Mesenchymal stem cell (in vitro differentiated cells and primary cell): ENCODE measurements around the gene GPHN.
"Not testable (repeated sequence)": the region's sequence is repeated elsewhere in the genome, so short reads cannot be mapped to it uniquely, and the experiment has no call there.

Experiments used
- DNase-seq: peaks from one replicate; pipeline ENCODE4 v3.0.0-alpha.2; 2013
- H2AFZ ChIP-seq: one replicate; pipeline ENCODE4 v1.6.1; 2013; ENCODE audit warnings: low read depth, mild to moderate bottlenecking, control low read depth, inconsistent platforms, low read length, moderate library complexity
- H2AK5ac ChIP-seq: 2 replicates; pipeline ENCODE4 v1.6.1; 2013; ENCODE audit warnings: low read length, moderate library complexity, mild to moderate bottlenecking, inconsistent platforms; ENCODE audit not compliant: severe bottlenecking
- H2BK120ac ChIP-seq: one replicate; pipeline ENCODE4 v1.6.1; 2013; ENCODE audit warnings: low read depth, mild to moderate bottlenecking, inconsistent platforms, low read length, moderate library complexity
- H2BK12ac ChIP-seq, 2 experiments: one replicate each; pipeline ENCODE4 v1.6.1; 2013; ENCODE audit warnings: inconsistent platforms in 2 of 2, low read length in 2 of 2, mild to moderate bottlenecking in 2 of 2, moderate library complexity in 2 of 2, control low read depth in 1 of 2
- H2BK15ac ChIP-seq: one replicate; pipeline ENCODE4 v1.6.1; 2013; ENCODE audit warnings: mild to moderate bottlenecking, low read depth, inconsistent platforms; ENCODE audit not compliant: poor library complexity, severe bottlenecking
- H2BK5ac ChIP-seq: 2 replicates; pipeline ENCODE4 v1.6.1; 2013; ENCODE audit warnings: low read depth, mild to moderate bottlenecking, low read length, control low read depth, inconsistent platforms; ENCODE audit not compliant: poor library complexity, severe bottlenecking
- H3K14ac ChIP-seq, 2 experiments: one replicate each; pipeline ENCODE4 v1.6.1; 2013; ENCODE audit warnings: inconsistent platforms in 2 of 2, low read length in 2 of 2, control low read depth in 1 of 2, mild to moderate bottlenecking in 1 of 2, moderate library complexity in 1 of 2
- H3K18ac ChIP-seq, 2 experiments: one replicate each; pipeline ENCODE4 v1.6.1; 2013; ENCODE audit warnings: inconsistent platforms in 2 of 2, low read length in 2 of 2, control low read depth in 1 of 2, low read depth in 1 of 2, mild to moderate bottlenecking in 1 of 2
- H3K23ac ChIP-seq, 2 experiments: one replicate each; pipeline ENCODE4 v1.6.1; 2013; ENCODE audit warnings: inconsistent platforms in 2 of 2, low read length in 2 of 2, mild to moderate bottlenecking in 2 of 2, moderate library complexity in 2 of 2, control low read depth in 1 of 2
- H3K27ac ChIP-seq: 2 replicates; pipeline ENCODE4 v1.5.1; 2013; ENCODE audit warnings: mild to moderate bottlenecking, moderate library complexity, low read length, control low read depth, inconsistent platforms; ENCODE audit not compliant: poor library complexity, severe bottlenecking
- H3K27me3 ChIP-seq, 2 experiments: 2 replicates each; pipeline versions ENCODE4 v1.6.1 to v1.7.0; 2013; ENCODE audit warnings: low read length in 2 of 2, mild to moderate bottlenecking in 2 of 2, moderate library complexity in 2 of 2, control low read depth in 1 of 2, inconsistent platforms in 1 of 2; ENCODE audit not compliant: control insufficient read depth in 1 of 2, insufficient read depth in 1 of 2
- H3K36me3 ChIP-seq, 2 experiments: 2 replicates each; pipeline versions ENCODE4 v1.6.1 to v1.7.0; 2013; ENCODE audit warnings: low read length in 2 of 2, control low read depth in 1 of 2, inconsistent platforms in 1 of 2, low read depth in 1 of 2, mild to moderate bottlenecking in 1 of 2; ENCODE audit not compliant: insufficient read depth in 2 of 2, control insufficient read depth in 1 of 2
- H3K4ac ChIP-seq, 2 experiments: one replicate each; pipeline ENCODE4 v1.6.1; 2013; ENCODE audit warnings: inconsistent platforms in 2 of 2, low read length in 2 of 2, mild to moderate bottlenecking in 2 of 2, moderate library complexity in 2 of 2, control low read depth in 1 of 2, low read depth in 1 of 2
- H3K4me1 ChIP-seq: 2 replicates; pipeline ENCODE4 v1.6.1; 2013; ENCODE audit warnings: low read depth, low read length, control low read depth; ENCODE audit not compliant: control insufficient read depth, insufficient read depth
- H3K4me2 ChIP-seq: 2 replicates; pipeline ENCODE4 v1.6.1; 2013; ENCODE audit warnings: low read length, mild to moderate bottlenecking, inconsistent platforms; ENCODE audit not compliant: poor library complexity, severe bottlenecking
- H3K4me3 ChIP-seq, 2 experiments: 2 replicates each; pipeline versions ENCODE4 v1.5.1 to v1.7.0; 2013; ENCODE audit warnings: low read length in 2 of 2, mild to moderate bottlenecking in 2 of 2, control low read depth in 1 of 2, low read depth in 1 of 2; ENCODE audit not compliant: insufficient read depth in 1 of 2
- H3K79me1 ChIP-seq: replicated peaks from 2 replicates; pipeline ENCODE4 v1.6.1; 2013; ENCODE audit warnings: mild to moderate bottlenecking, control low read depth, low read length, inconsistent platforms; ENCODE audit not compliant: poor library complexity, severe bottlenecking
- H3K9ac ChIP-seq: 2 replicates; pipeline ENCODE4 v1.7.0; 2013; ENCODE audit warnings: mild to moderate bottlenecking, low read length, moderate library complexity
- H3K9me3 ChIP-seq: 2 replicates; pipeline ENCODE4 v1.7.0; 2013; ENCODE audit warnings: mild to moderate bottlenecking, low read length; ENCODE audit not compliant: control insufficient read depth
- H4K8ac ChIP-seq: one replicate; pipeline ENCODE4 v1.6.1; 2013; ENCODE audit warnings: inconsistent platforms, mild to moderate bottlenecking, low read length, moderate library complexity
- H4K91ac ChIP-seq: one replicate; pipeline ENCODE4 v1.6.1; 2013; ENCODE audit warnings: mild to moderate bottlenecking, low read length, inconsistent platforms
- WGBS: methylation state at CpG from one replicate; pipeline ENCODE4 v1.1.7; 2013; ENCODE audit warnings: mixed read lengths; 5-methylcytosine and 5-hydroxymethylcytosine counted together

GPHN gene

DNA sequence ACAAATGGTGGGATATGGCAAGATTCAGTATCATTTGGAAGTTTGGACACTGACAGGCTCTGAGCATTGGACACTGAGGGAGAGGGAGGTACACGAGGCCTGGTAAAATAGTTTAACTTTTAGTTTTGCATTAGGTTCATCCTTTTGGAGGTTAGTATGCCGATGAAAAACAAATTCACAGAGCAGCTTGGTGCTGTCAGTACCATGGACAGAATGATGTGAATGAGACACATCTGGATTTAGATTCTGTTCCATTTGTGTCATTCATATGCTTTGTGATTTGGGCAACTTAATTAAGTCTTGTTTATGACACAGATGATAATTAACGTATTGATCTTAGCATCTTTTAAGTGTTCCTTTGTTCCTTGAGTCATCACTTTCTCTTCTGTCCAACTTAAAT lies 33.7 kb downstream of the GPHN start:
- Histone ChIP-seq H3K9ac (no peak overlapping the region), H3K4ac (no peak overlapping the region), H2BK5ac (no peak overlapping the region), H2BK12ac (no peak overlapping the region), H3K79me1 (peaks cover 8% of the 10 kb centered on the region), H2AFZ (no peak overlapping the region), H3K9me3 (no peaks in the 10 kb centered on the region), H3K4me3 (no peak overlapping the region), H3K23ac (no peak overlapping the region), H4K8ac (no peak overlapping the region), H2BK15ac (no peak overlapping the region), H3K4me1 (no peaks in the 10 kb centered on the region), H3K27ac (no peak overlapping the region), H3K4me2 (no peak overlapping the region), H3K14ac (no peak overlapping the region), H4K91ac (no peak overlapping the region), H3K36me3 (no peaks in the 10 kb centered on the region), H2BK120ac (no peak overlapping the region), H3K27me3 (no peaks in the 10 kb centered on the region), H3K18ac (no peak overlapping the region), H2AK5ac (no peak overlapping the region)
- DNase-seq = no peak
- WGBS = 96% methylated on average over 3 of the region's 3 CpGs

DNA sequence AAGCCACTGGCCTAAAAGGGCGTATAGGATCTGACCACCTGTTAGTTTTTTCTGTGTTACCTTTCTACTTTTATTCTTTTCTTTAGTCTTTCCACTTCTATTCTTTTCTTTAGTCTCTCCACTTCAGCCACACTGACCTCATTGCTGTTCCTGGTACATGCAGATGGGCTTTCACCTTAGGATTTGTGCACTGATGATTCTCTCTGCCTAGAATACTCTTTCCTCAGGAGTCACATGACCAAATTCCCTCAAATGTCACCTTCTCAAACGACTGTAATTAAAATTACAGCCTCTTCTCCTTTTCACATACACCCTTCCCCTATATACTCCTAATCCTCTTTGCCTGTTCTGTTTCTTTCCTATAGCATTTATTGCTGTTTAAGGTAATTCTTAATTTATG lies 36.0 kb downstream of the GPHN start:
- Histone ChIP-seq H2BK12ac (no peak overlapping the region), H3K36me3 (no peaks in the 10 kb centered on the region), H3K14ac (no peak overlapping the region), H2AK5ac (no peak overlapping the region), H3K4me2 (no peak overlapping the region), H4K91ac (no peak overlapping the region), H3K9ac (no peak overlapping the region), H3K9me3 (no peaks in the 10 kb centered on the region), H2AFZ (no peak overlapping the region), H3K23ac (no peak overlapping the region), H4K8ac (no peak overlapping the region), H3K18ac (no peak overlapping the region), H3K79me1 (peaks cover 5% of the 10 kb centered on the region), H3K27me3 (no peaks in the 10 kb centered on the region), H3K4me3 (no peak overlapping the region), H2BK15ac (no peak overlapping the region), H2BK5ac (no peak overlapping the region), H3K4me1 (no peaks in the 10 kb centered on the region), H3K27ac (no peak overlapping the region), H2BK120ac (no peak overlapping the region), H3K4ac (no peak overlapping the region)
- no peak for DNase-seq
- 41% methylated on average over 2 of the region's 2 CpGs for WGBS

- no CpG with 5 or more reads among the region's 32 CpGs for WGBS
- not testable (repeated sequence) for H3K4me2 ChIP-seq, H4K91ac ChIP-seq, H2BK12ac ChIP-seq, H2BK120ac ChIP-seq, H3K23ac ChIP-seq, H3K9me3 ChIP-seq, H3K27me3 ChIP-seq, H2BK15ac ChIP-seq, H2BK5ac ChIP-seq, H3K36me3 ChIP-seq, H2AK5ac ChIP-seq, H3K18ac ChIP-seq, H3K4me3 ChIP-seq, DNase-seq, H4K8ac ChIP-seq, H3K4ac ChIP-seq, H2AFZ ChIP-seq, H3K27ac ChIP-seq, H3K14ac ChIP-seq, H3K4me1 ChIP-seq, H3K79me1 ChIP-seq, H3K9ac ChIP-seq
Measured at GRCh38 chr14:66545191-66545590, 37.2 kb downstream of the GPHN start.

DNA sequence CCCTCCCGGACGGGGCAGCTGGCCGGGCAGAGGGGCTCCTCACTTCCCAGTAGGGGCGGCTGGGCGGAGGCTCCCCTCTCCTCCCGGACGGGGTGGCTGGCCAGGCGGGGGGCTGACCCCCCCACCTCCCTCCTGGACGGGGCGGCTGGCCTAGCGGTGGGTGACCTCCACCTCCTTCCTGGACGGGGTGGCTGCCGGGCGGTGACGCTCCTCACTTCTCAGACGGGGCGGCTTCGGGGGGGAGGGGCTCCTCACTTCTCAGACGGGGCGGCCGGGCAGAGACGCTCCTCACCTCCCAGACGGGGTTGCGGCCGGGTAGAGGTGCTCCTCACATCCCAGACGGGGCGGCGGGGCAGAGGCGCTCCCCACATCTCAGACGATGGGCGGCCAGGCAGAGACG lies 37.8 kb downstream of the GPHN start:
- not testable (repeated sequence) for H3K9me3 ChIP-seq, H3K79me1 ChIP-seq, H3K14ac ChIP-seq, H2BK5ac ChIP-seq, H3K27me3 ChIP-seq, DNase-seq, H2BK120ac ChIP-seq, H3K9ac ChIP-seq, H3K23ac ChIP-seq, H4K91ac ChIP-seq, H2AK5ac ChIP-seq, H2BK12ac ChIP-seq, H3K4ac ChIP-seq, H3K4me2 ChIP-seq, H2AFZ ChIP-seq, H3K4me1 ChIP-seq, H3K27ac ChIP-seq, H2BK15ac ChIP-seq, H3K36me3 ChIP-seq, H3K4me3 ChIP-seq, H3K18ac ChIP-seq, H4K8ac ChIP-seq
- WGBS = 95% methylated on average over 17 of the region's 32 CpGs
